Natural killer cell (primary cell): Measurements from ENCODE around the gene RNGTT. TPM values are rescaled to one million over a fixed set of nuclear protein-coding genes. Genes with fewer than 3 reads are reported as not detected.

Source experiments
- ATAC-seq, 3 donors: fragments of 150-1000 bp in 2 of 3; fragments of 200-7000 bp in 1 of 3; cut with Tn5 transposase; 1 replicate in 1 of 3; 2 replicates in 2 of 3; pipeline ENCODE4 v1.10.0; 2021; ENCODE audit warnings: mild to moderate bottlenecking in 2 of 3, moderate library complexity in 2 of 3
- DNase-seq, 2 donors: peaks; one replicate each; pipeline versions ENCODE4 v3.0.0 to v3.0.0-alpha.2; 2013 to 2021; ENCODE audit warnings: mixed read lengths in 1 of 2
- H3K27ac ChIP-seq: one replicate; pipeline ENCODE4 v1.5.1; 2013; ENCODE audit warnings: mild to moderate bottlenecking, low read length
- H3K27me3 ChIP-seq: one replicate; pipeline ENCODE4 v1.6.1; 2013; ENCODE audit warnings: low read length; ENCODE audit not compliant: control insufficient read depth, insufficient read depth
- H3K36me3 ChIP-seq: one replicate; pipeline ENCODE4 v1.6.1; 2013; ENCODE audit warnings: low read length; ENCODE audit not compliant: control insufficient read depth, insufficient read depth
- H3K4me1 ChIP-seq: one replicate; pipeline ENCODE4 v1.6.1; 2013; ENCODE audit warnings: low read length; ENCODE audit not compliant: control insufficient read depth, insufficient read depth
- H3K4me3 ChIP-seq: one replicate; pipeline ENCODE4 v1.5.1; 2013; ENCODE audit warnings: low read length
- H3K9me3 ChIP-seq: one replicate; pipeline ENCODE4 v1.6.1; 2013; ENCODE audit warnings: low read length; ENCODE audit not compliant: control insufficient read depth, insufficient read depth
- H3K27ac Mint-ChIP-seq, 2 donors: one replicate each; pipeline ENCODE4 v1.8.0; 2022; ENCODE audit warnings: mild to moderate bottlenecking in 2 of 2, mixed read lengths in 2 of 2, moderate library complexity in 1 of 2
- H3K27me3 Mint-ChIP-seq, 2 donors: one replicate each; pipeline ENCODE4 v1.8.0; 2022; ENCODE audit warnings: low read depth in 2 of 2, mixed read lengths in 2 of 2
- H3K36me3 Mint-ChIP-seq: one replicate; pipeline ENCODE4 v1.8.0; 2022; ENCODE audit warnings: mixed read lengths
- H3K4me1 Mint-ChIP-seq, 2 donors: one replicate each; pipeline ENCODE4 v1.8.0; 2022; ENCODE audit warnings: mixed read lengths in 2 of 2
- H3K4me3 Mint-ChIP-seq: one replicate; pipeline ENCODE4 v1.8.0; 2022; ENCODE audit warnings: mild to moderate bottlenecking, moderate library complexity, mixed read lengths
- H3K9me3 Mint-ChIP-seq, 2 donors: one replicate each; pipeline ENCODE4 v1.8.0; 2022; ENCODE audit warnings: mixed read lengths in 2 of 2
- WGBS: methylation state at CpG from one replicate; pipeline ENCODE4 v1.1.7; 2013; ENCODE audit warnings: missing lambda C conversion rate; ENCODE audit not compliant: insufficient coverage; 5-methylcytosine and 5-hydroxymethylcytosine counted together
- intact Hi-C: fragments of 100-400 bp; cut with micrococcal nuclease; formaldehyde crosslinking; loops from one replicate; pipeline ENCODE4 v1.14.2; 2022
- total RNA-seq, 4 donors: library from RNA; stranded (reverse); fragments of 120-200 nt in 1 of 4; gene quantifications; one replicate each; pipeline versions ENCODE4 v1.2.3 to v1.2.4, GENCODE V29; 2013 to 2022
- TF ChIP-seq, protein P1 (sequence below): fragments of 200-600 bp; IDR thresholded peaks from one replicate; pipeline ENCODE4 v1.8.0; 2022; ENCODE audit warnings: antibody characterized with exemption

The RNGTT gene
- total RNA-seq, 3 donors from 2014 or later (not counting 1 experiment from before 2014, with no cell fraction given) = 23.1 to 27.2 (median 23.1) TPM

DNA sequence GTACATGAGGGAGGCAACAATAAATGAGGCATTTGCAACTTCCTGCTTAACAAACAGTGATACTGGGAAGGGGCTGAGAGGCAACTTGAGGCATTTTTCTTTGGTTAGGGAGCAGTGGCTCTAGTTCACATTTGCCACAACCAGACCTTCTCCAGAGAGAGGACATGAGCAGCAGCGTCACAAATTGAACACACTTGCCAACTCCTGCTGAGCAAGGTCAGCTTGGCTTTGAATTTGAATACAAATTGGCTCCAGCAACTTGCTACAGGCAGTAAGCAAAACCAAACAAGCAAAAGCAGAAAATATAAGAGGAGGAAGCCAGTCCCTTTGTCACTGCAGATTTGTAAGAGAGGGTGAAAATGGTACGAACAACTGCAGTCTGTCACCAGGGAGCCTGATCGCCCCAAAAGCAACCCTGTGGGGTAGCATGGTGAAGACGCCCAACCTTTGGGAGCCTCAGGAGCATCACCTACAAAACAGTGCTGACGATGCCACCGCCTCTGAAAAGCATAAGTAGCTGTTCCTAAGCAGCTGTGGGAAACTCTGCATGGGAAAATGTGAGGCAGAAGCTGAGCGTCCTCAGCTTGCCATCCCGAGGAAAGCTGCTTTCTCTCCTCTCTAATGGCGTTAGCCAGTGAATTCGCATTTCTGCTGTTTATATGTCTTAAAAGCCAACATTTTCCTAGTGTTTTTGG lies 378.7 kb downstream of the RNGTT start:
- Mint-ChIP-seq H3K27me3 (peaks cover 0 to 9% of the 10 kb centered on the region in 2 donors), H3K4me1 (no peaks in the 10 kb centered on the region), H3K36me3 (peaks cover 7% of the 10 kb centered on the region), H3K27ac (no peak overlapping the region), H3K4me3 (no peak overlapping the region), H3K9me3 (peaks cover 2 to 3% of the 10 kb centered on the region in 2 donors)
- WGBS = 80% methylated on average over 10 of the region's 10 CpGs
- no peaks in the 10 kb centered on the region for H3K9me3 ChIP-seq
- no peaks in the 10 kb centered on the region for H3K4me1 ChIP-seq
- ATAC-seq = no peak
- H3K27ac ChIP-seq = no peak overlapping the region
- TF ChIP-seq, protein P1, sequence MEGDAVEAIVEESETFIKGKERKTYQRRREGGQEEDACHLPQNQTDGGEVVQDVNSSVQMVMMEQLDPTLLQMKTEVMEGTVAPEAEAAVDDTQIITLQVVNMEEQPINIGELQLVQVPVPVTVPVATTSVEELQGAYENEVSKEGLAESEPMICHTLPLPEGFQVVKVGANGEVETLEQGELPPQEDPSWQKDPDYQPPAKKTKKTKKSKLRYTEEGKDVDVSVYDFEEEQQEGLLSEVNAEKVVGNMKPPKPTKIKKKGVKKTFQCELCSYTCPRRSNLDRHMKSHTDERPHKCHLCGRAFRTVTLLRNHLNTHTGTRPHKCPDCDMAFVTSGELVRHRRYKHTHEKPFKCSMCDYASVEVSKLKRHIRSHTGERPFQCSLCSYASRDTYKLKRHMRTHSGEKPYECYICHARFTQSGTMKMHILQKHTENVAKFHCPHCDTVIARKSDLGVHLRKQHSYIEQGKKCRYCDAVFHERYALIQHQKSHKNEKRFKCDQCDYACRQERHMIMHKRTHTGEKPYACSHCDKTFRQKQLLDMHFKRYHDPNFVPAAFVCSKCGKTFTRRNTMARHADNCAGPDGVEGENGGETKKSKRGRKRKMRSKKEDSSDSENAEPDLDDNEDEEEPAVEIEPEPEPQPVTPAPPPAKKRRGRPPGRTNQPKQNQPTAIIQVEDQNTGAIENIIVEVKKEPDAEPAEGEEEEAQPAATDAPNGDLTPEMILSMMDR = no peak
- DNase-seq = no peak
- H3K4me3 ChIP-seq = no peak overlapping the region
- no peaks in the 10 kb centered on the region for H3K36me3 ChIP-seq
- peaks cover 2% of the 10 kb centered on the region for H3K27me3 ChIP-seq
- intact Hi-C loops = no loop called here

DNA sequence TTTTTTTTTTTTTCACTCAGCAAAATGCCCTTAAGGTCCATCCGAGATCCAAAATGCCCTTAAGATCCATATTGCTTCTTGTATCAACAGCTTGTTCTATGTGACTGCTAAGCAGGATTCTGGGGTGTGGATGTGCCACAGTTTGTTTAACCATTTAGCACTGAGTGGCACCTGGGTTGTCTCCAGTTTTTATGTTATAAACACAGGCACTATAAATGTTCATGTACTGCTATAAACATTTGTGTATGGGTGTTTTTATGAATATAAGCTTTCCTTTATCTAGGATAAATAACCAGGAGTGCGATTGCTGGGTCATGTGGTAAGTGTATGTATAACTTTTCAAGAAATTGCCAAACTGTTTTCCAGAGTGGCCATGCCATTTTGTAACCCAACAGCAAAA lies 386.0 kb downstream of the RNGTT start:
- H3K4me1 ChIP-seq = no peaks in the 10 kb centered on the region
- no peak for ATAC-seq
- no peak overlapping the region for H3K4me3 Mint-ChIP-seq
- H3K27ac Mint-ChIP-seq = no peak overlapping the region
- DNase-seq = no peak
- H3K4me1 Mint-ChIP-seq = no peaks in the 10 kb centered on the region
- H3K4me3 ChIP-seq = no peak overlapping the region
- intact Hi-C loops = no loop called here
- H3K27me3 ChIP-seq = peaks cover 2% of the 10 kb centered on the region
- no peak overlapping the region for H3K27ac ChIP-seq
- TF ChIP-seq, protein P1 = no peak
- H3K9me3 Mint-ChIP-seq = peaks cover 2 to 3% of the 10 kb centered on the region in 2 donors
- H3K9me3 ChIP-seq = no peaks in the 10 kb centered on the region
- WGBS = 92% methylated on average over 1 of the region's 2 CpGs
- H3K27me3 Mint-ChIP-seq = no peaks in the 10 kb centered on the region
- H3K36me3 ChIP-seq = no peaks in the 10 kb centered on the region
- H3K36me3 Mint-ChIP-seq = peaks cover 7% of the 10 kb centered on the region

DNA sequence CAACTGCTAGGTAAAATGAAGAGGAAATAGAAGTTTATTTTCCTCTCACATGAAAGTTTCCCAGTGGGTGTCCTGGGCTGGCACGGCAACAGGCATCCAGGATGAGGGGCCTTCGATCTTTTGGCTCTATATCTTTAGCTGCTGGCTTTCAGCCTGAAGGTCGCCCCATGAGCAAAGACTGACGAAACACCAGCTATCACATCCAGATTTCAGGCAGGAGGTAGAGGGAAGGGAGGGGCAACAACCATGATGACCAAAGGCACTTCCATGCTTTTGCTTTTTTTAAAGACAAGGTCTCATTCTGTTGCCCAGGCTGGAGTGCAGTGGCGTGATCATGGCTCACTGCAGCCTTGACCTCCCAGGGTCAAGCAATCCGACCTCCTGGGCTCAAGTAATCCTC lies 387.9 kb downstream of the RNGTT start:
- Mint-ChIP-seq H3K36me3 (no peaks in the 10 kb centered on the region), H3K4me3 (no peak overlapping the region), H3K9me3 (peaks cover 2 to 3% of the 10 kb centered on the region in 2 donors), H3K27ac (no peak overlapping the region), H3K4me1 (no peaks in the 10 kb centered on the region), H3K27me3 (no peaks in the 10 kb centered on the region)
- ATAC-seq = no peak
- no peak for DNase-seq
- H3K27ac ChIP-seq = no peak overlapping the region
- no peaks in the 10 kb centered on the region for H3K4me1 ChIP-seq
- intact Hi-C loops = no loop called here
- WGBS = 92% methylated on average over 6 of the region's 6 CpGs
- no peaks in the 10 kb centered on the region for H3K36me3 ChIP-seq
- TF ChIP-seq, protein P1 = no peak
- H3K9me3 ChIP-seq = no peaks in the 10 kb centered on the region
- H3K27me3 ChIP-seq = peaks cover 2% of the 10 kb centered on the region
- H3K4me3 ChIP-seq = no peak overlapping the region

DNA sequence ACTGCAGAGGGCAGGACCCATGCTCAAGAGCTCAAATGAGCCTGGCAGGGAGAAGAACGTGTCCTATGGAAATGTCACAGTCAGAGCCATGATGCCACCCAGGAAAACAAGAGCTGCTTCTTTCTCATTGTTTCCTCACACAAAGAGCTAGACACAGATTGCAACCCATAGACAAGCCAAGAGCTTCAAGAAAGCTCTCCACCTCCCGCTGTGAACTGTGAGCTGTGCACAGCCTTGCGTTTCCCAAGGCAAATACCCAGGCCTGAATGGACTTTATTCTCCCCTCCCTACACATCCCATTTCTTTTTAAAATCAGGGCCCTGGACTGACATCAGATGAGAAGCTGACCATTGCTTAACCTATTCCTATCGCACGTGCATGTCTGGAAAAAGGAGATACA lies 388.8 kb downstream of the RNGTT start:
- H3K4me1 Mint-ChIP-seq = no peaks in the 10 kb centered on the region
- TF ChIP-seq, protein P1 = no peak
- no peaks in the 10 kb centered on the region for H3K27me3 Mint-ChIP-seq
- H3K4me3 Mint-ChIP-seq = no peak overlapping the region
- DNase-seq (no peak), ATAC-seq (no peak)
- no peak overlapping the region for H3K27ac Mint-ChIP-seq
- H3K27ac ChIP-seq = no peak overlapping the region
- H3K9me3 ChIP-seq = peaks cover 7% of the 10 kb centered on the region
- no peak overlapping the region for H3K4me3 ChIP-seq
- no peaks in the 10 kb centered on the region for H3K4me1 ChIP-seq
- peaks cover 0 to 2% of the 10 kb centered on the region in 2 donors for H3K9me3 Mint-ChIP-seq
- H3K36me3 ChIP-seq = no peaks in the 10 kb centered on the region
- no peaks in the 10 kb centered on the region for H3K36me3 Mint-ChIP-seq
- no peaks in the 10 kb centered on the region for H3K27me3 ChIP-seq
- intact Hi-C loops = no loop called here
- 85% methylated on average over 5 of the region's 5 CpGs for WGBS
